ENCODE data around the gene PHACTR4. TPM values are rescaled to one million over a fixed set of nuclear protein-coding genes. Genes with fewer than 3 reads are reported as not detected.

The PHACTR4 gene
- total RNA-seq, 1 experiment from 2014 or later, result 9.1 TPM

GRCh38 chr1:28339551-28339950, 30.0 kb upstream of the PHACTR4 start:
- DNase-seq, result no peak
- Histone ChIP-seq H3K4me1 (ENCODE audit: insufficient read depth, low read length) (peaks cover 14% of the 10 kb centered on the region), H3K4me2 (ENCODE audit: low read length) (no peak overlapping the region), H3K27ac (ENCODE audit: low read length) (no peak overlapping the region), H3K4me3 (ENCODE audit: low read length) (no peak overlapping the region), H3F3A (ENCODE audit: low read length, unreplicated experiment) (no peaks in the 10 kb centered on the region), H2AFZ (ENCODE audit: low read length) (no peak overlapping the region), H4K20me1 (ENCODE audit: low read length) (no peaks in the 10 kb centered on the region), H3K9me3 (ENCODE audit: low read length) (no peaks in the 10 kb centered on the region), H3K9me2 (replicated peaks; ENCODE audit: low read length) (no peaks in the 10 kb centered on the region), H3K36me3 (ENCODE audit: low read depth, low read length) (peaks cover 3% of the 10 kb centered on the region), H3K27me3 (ENCODE audit: low read length) (no peaks in the 10 kb centered on the region), H3K79me2 (ENCODE audit: low read length) (no peaks in the 10 kb centered on the region), H3K9ac (ENCODE audit: low read length) (no peak overlapping the region)
- CTCF ChIA-PET, result no interaction called here
- no peak for ATAC-seq
- POLR2A ChIA-PET (ENCODE audit: unreplicated experiment), result no interaction called here
- intact Hi-C loops (cut with micrococcal nuclease), result no loop called here
- BruUV-seq (replicated peaks), result no TSS peak
- TF ChIP-seq EZH2 (IDR thresholded peaks at IDR 0.05; ENCODE audit: low read length, unreplicated experiment) (no peak), EZH2phosphoT487 (IDR thresholded peaks at IDR 0.05; ENCODE audit: borderline replicate concordance, low read length) (no peak)
- TF ChIP-seq, protein P1, sequence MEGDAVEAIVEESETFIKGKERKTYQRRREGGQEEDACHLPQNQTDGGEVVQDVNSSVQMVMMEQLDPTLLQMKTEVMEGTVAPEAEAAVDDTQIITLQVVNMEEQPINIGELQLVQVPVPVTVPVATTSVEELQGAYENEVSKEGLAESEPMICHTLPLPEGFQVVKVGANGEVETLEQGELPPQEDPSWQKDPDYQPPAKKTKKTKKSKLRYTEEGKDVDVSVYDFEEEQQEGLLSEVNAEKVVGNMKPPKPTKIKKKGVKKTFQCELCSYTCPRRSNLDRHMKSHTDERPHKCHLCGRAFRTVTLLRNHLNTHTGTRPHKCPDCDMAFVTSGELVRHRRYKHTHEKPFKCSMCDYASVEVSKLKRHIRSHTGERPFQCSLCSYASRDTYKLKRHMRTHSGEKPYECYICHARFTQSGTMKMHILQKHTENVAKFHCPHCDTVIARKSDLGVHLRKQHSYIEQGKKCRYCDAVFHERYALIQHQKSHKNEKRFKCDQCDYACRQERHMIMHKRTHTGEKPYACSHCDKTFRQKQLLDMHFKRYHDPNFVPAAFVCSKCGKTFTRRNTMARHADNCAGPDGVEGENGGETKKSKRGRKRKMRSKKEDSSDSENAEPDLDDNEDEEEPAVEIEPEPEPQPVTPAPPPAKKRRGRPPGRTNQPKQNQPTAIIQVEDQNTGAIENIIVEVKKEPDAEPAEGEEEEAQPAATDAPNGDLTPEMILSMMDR (conservative IDR thresholded peaks at IDR 0.05; ENCODE audit: low read depth, low read length), result no peak

GRCh38 chr1:28340221-28340974, 29.1 kb upstream of the PHACTR4 start:
- ATAC-seq (no peak), DNase-seq (peak; percentile 50)
- no peak overlapping the region for H3K9ac ChIP-seq (ENCODE audit: low read length)
- no peak overlapping the region for H3K27ac ChIP-seq (ENCODE audit: low read length)
- peaks cover 14% of the 10 kb centered on the region for H3K4me1 ChIP-seq (ENCODE audit: insufficient read depth, low read length)
- no peaks in the 10 kb centered on the region for H3K27me3 ChIP-seq (ENCODE audit: low read length)
- ChIA-PET POLR2A (ENCODE audit: unreplicated experiment) (no interaction called here), CTCF (interaction anchor here (0.7 kb wide), 1 partner anchor 60 kb away, joined by 3 read pairs; no protein-coding TSS in a partner anchor)
- TF ChIP-seq EZH2 (IDR thresholded peaks at IDR 0.05; ENCODE audit: low read length, unreplicated experiment) (no peak), EZH2phosphoT487 (IDR thresholded peaks at IDR 0.05; ENCODE audit: borderline replicate concordance, low read length) (no peak)
- TF ChIP-seq, protein P1 (conservative IDR thresholded peaks at IDR 0.05; ENCODE audit: low read depth, low read length), result no peak
- intact Hi-C loops (cut with micrococcal nuclease), result no loop called here
- H3K9me2 ChIP-seq (replicated peaks; ENCODE audit: low read length), result no peaks in the 10 kb centered on the region
- H3K9me3 ChIP-seq (ENCODE audit: low read length), result no peaks in the 10 kb centered on the region
- H3K36me3 ChIP-seq (ENCODE audit: low read depth, low read length), result no peaks in the 10 kb centered on the region; the same call in 1 of the 2 replicates
- H3K4me3 ChIP-seq (ENCODE audit: low read length), result no peak overlapping the region
- no TSS peak for BruUV-seq (replicated peaks)
- no peak overlapping the region for H3K4me2 ChIP-seq (ENCODE audit: low read length)
- no peaks in the 10 kb centered on the region for H3K79me2 ChIP-seq (ENCODE audit: low read length)
- no peak overlapping the region for H2AFZ ChIP-seq (ENCODE audit: low read length)
- H3F3A ChIP-seq (ENCODE audit: low read length, unreplicated experiment), result no peaks in the 10 kb centered on the region
- H4K20me1 ChIP-seq (ENCODE audit: low read length), result no peaks in the 10 kb centered on the region

- no TSS peak for BruUV-seq (replicated peaks)
- H3K9me2 ChIP-seq (replicated peaks; ENCODE audit: low read length), result no peaks in the 10 kb centered on the region
- H2AFZ ChIP-seq (ENCODE audit: low read length), result no peak overlapping the region
- no peaks in the 10 kb centered on the region for H3F3A ChIP-seq (ENCODE audit: low read length, unreplicated experiment)
- intact Hi-C loops (cut with micrococcal nuclease), result no loop called here
- H3K27ac ChIP-seq (ENCODE audit: low read length), result no peak overlapping the region
- no peak overlapping the region for H3K4me2 ChIP-seq (ENCODE audit: low read length)
- ChIA-PET CTCF (interaction anchor here (0.5 kb wide), 1 partner anchor 103 kb away, joined by 3 read pairs; no protein-coding TSS in a partner anchor), POLR2A (ENCODE audit: unreplicated experiment) (no interaction called here)
- TF ChIP-seq EZH2 (IDR thresholded peaks at IDR 0.05; ENCODE audit: low read length, unreplicated experiment), result no peak
- no peak for TF ChIP-seq EZH2phosphoT487 (IDR thresholded peaks at IDR 0.05; ENCODE audit: borderline replicate concordance, low read length)
- TF ChIP-seq, protein P1 (conservative IDR thresholded peaks at IDR 0.05; ENCODE audit: low read depth, low read length), result no peak
- H3K79me2 ChIP-seq (ENCODE audit: low read length), result no peaks in the 10 kb centered on the region
- H3K4me3 ChIP-seq (ENCODE audit: low read length), result no peak overlapping the region
- H3K27me3 ChIP-seq (ENCODE audit: low read length), result no peaks in the 10 kb centered on the region
- DNase-seq (peak; percentile 78), ATAC-seq (peak; percentile 45)
- peaks cover 17% of the 10 kb centered on the region for H3K4me1 ChIP-seq (ENCODE audit: insufficient read depth, low read length)
- H3K9ac ChIP-seq (ENCODE audit: low read length), result no peak overlapping the region
- H3K36me3 ChIP-seq (ENCODE audit: low read depth, low read length), result no peaks in the 10 kb centered on the region
- H3K9me3 ChIP-seq (ENCODE audit: low read length), result no peaks in the 10 kb centered on the region
- H4K20me1 ChIP-seq (ENCODE audit: low read length), result no peaks in the 10 kb centered on the region
Observed at GRCh38 chr1:28341591-28341990, 27.9 kb upstream of the PHACTR4 start.
